Neural cell (in vitro differentiated cells): Measurements from ENCODE around the gene USP40. TPM values are rescaled to one million over a fixed set of nuclear protein-coding genes. Genes with fewer than 3 reads are reported as not detected.

Experiments used
- H2AFZ ChIP-seq: fragments of 200-600, 300-800 bp; sonication (generic), shearing (Covaris generic); 2 replicates; pipeline ENCODE4 v1.6.0; 2014; ENCODE audit warnings: low read depth, mild to moderate bottlenecking, antibody characterized with exemption, low read length, moderate library complexity
- H3F3A ChIP-seq: fragments of 200-600 bp; shearing (Covaris generic); 2 replicates; pipeline ENCODE4 v1.6.1; 2016; ENCODE audit warnings: mild to moderate bottlenecking, moderate library complexity, mixed read lengths, antibody characterized with exemption, low read length; ENCODE audit not compliant: insufficient read depth, poor library complexity, severe bottlenecking
- H3K27ac ChIP-seq: fragments of 200-600, 300-800 bp; sonication (generic), shearing (Covaris generic); 2 replicates; pipeline ENCODE4 v1.5.1; 2014; ENCODE audit warnings: mild to moderate bottlenecking, low read length, moderate library complexity
- H3K27me3 ChIP-seq: fragments of 300-800, 200-600 bp; sonication (generic), shearing (Covaris generic); 2 replicates; pipeline ENCODE4 v1.6.0; 2014; ENCODE audit warnings: mild to moderate bottlenecking, low read depth, low read length, moderate library complexity; ENCODE audit not compliant: insufficient read depth
- H3K36me3 ChIP-seq: fragments of 300-800, 200-600 bp; sonication (generic), shearing (Covaris generic); 2 replicates; pipeline ENCODE4 v1.5.1; 2014; ENCODE audit warnings: mild to moderate bottlenecking, antibody characterized with exemption, low read length, moderate library complexity; ENCODE audit not compliant: insufficient read depth
- H3K4me2 ChIP-seq: fragments of 300-800, 200-600 bp; sonication (generic), shearing (Covaris generic); 2 replicates; pipeline ENCODE4 v1.6.0; 2014; ENCODE audit warnings: mild to moderate bottlenecking, low read length
- H3K4me3 ChIP-seq: fragments of 300-800, 200-600 bp; sonication (generic), shearing (Covaris generic); 2 replicates; pipeline ENCODE4 v1.5.1; 2014; ENCODE audit warnings: mild to moderate bottlenecking, low read length, moderate library complexity
- H3K79me2 ChIP-seq: fragments of 200-600 bp; shearing (Covaris generic); replicated peaks from 2 replicates; pipeline ENCODE4 v1.6.0; 2014; ENCODE audit warnings: mild to moderate bottlenecking, low read length, moderate library complexity; ENCODE audit not compliant: insufficient read depth
- H3K9ac ChIP-seq: fragments of 300-800, 200-600 bp; sonication (generic), shearing (Covaris generic); 2 replicates; pipeline ENCODE4 v1.6.1; 2016; ENCODE audit warnings: mild to moderate bottlenecking, low read length, mixed read lengths
- H3K9me2 ChIP-seq: fragments of 200-600 bp; shearing (Covaris generic); 2 replicates; pipeline ENCODE4 v1.6.1; 2016; ENCODE audit warnings: mild to moderate bottlenecking, low read length, mixed read lengths; ENCODE audit not compliant: insufficient read depth
- H3K9me3 ChIP-seq: fragments of 200-600, 300-800 bp; sonication (generic), shearing (Covaris generic); 2 replicates; pipeline ENCODE4 v1.6.1; 2016; ENCODE audit warnings: mild to moderate bottlenecking, mixed run types, low read length, moderate library complexity, mixed read lengths
- H4K20me1 ChIP-seq: fragments of 200-600 bp; shearing (Covaris generic); 2 replicates; pipeline ENCODE4 v1.6.1; 2016; ENCODE audit warnings: mild to moderate bottlenecking, mixed run types; ENCODE audit not compliant: insufficient read depth
- CTCF ChIP-seq: fragments of 450-650 bp; IDR thresholded peaks from 2 replicates; pipeline ENCODE4 v1.5.1; 2014; ENCODE audit warnings: antibody characterized with exemption, mild to moderate bottlenecking, moderate library complexity; ENCODE audit not compliant: poor library complexity, severe bottlenecking
- EP300 ChIP-seq: fragments of 450-650 bp; conservative IDR thresholded peaks from 2 replicates; pipeline ENCODE4 v1.6.1; 2014; ENCODE audit warnings: antibody characterized with exemption, mild to moderate bottlenecking, moderate library complexity; ENCODE audit not compliant: poor library complexity, severe bottlenecking
- EZH2 ChIP-seq: fragments of 200-600, 300-800 bp; shearing (Covaris generic), sonication (generic); IDR thresholded peaks from 2 replicates; pipeline ENCODE4 v1.6.1; 2014; ENCODE audit warnings: antibody characterized with exemption, low read length, borderline replicate concordance, mild to moderate bottlenecking; ENCODE audit not compliant: insufficient read depth, poor library complexity, severe bottlenecking
- MXI1 ChIP-seq: fragments of 450-650 bp; conservative IDR thresholded peaks from 2 replicates; pipeline ENCODE4 v1.6.1; 2014; ENCODE audit warnings: antibody characterized with exemption, mild to moderate bottlenecking; ENCODE audit not compliant: poor library complexity, severe bottlenecking
- POLR2AphosphoS5 ChIP-seq: IDR thresholded peaks from 2 replicates; pipeline ENCODE4 v1.6.1; 2012
- RAD21 ChIP-seq: fragments of 450-650 bp; conservative IDR thresholded peaks from 2 replicates; pipeline ENCODE4 v1.6.1; 2014; ENCODE audit warnings: antibody characterized with exemption, mild to moderate bottlenecking, moderate library complexity
- REST ChIP-seq: IDR thresholded peaks from 2 replicates; pipeline ENCODE4 v1.6.1; 2012; ENCODE audit warnings: borderline replicate concordance
- SMC3 ChIP-seq: fragments of 450-650 bp; conservative IDR thresholded peaks from 2 replicates; pipeline ENCODE4 v1.6.1; 2014; ENCODE audit warnings: antibody characterized with exemption, mild to moderate bottlenecking, moderate library complexity; ENCODE audit not compliant: poor library complexity
- TAF1 ChIP-seq: IDR thresholded peaks from 2 replicates; pipeline ENCODE4 v1.6.1; 2012; ENCODE audit warnings: low read depth
- polyA plus RNA-seq: library from polyadenylated mRNA; depleted of rRNA; stranded (reverse); fragments of >200 nt; gene quantifications from 2 replicates; pipeline ENCODE4 v1.2.3, GENCODE V29; 2014

USP40 gene
- polyA plus RNA-seq, 1 donor from 2014 or later = 33.3 TPM

- TF ChIP-seq SMC3 (no peak), TAF1 (no peak), RAD21 (no peak), REST (no peak), CTCF (no peak), EZH2 (no peak), POLR2AphosphoS5 (no peak), MXI1 (no peak), EP300 (no peak)
- H3K36me3 ChIP-seq = no peaks in the 10 kb centered on the region
- no peak overlapping the region for H3K27ac ChIP-seq
- no peaks in the 10 kb centered on the region for H4K20me1 ChIP-seq
- no peaks in the 10 kb centered on the region for H3K9me2 ChIP-seq
- no peaks in the 10 kb centered on the region for H3K79me2 ChIP-seq
- H2AFZ ChIP-seq = no peak overlapping the region
- no peak overlapping the region for H3K4me3 ChIP-seq
- H3K9me3 ChIP-seq = no peaks in the 10 kb centered on the region
- H3K4me2 ChIP-seq = no peak overlapping the region
- H3K27me3 ChIP-seq = no peaks in the 10 kb centered on the region
- H3K9ac ChIP-seq = no peak overlapping the region
- no peaks in the 10 kb centered on the region for H3F3A ChIP-seq
Observed at GRCh38 chr2:233430651-233431050, 135.9 kb downstream of the USP40 start.

GRCh38 chr2:233430081-233430480 is 136.5 kb downstream of the USP40 start:
- no peak overlapping the region for H3K27ac ChIP-seq
- TF ChIP-seq EZH2 (no peak), EP300 (no peak), TAF1 (no peak), RAD21 (no peak), REST (no peak), POLR2AphosphoS5 (no peak), MXI1 (no peak), SMC3 (no peak), CTCF (no peak)
- H3K9me2 ChIP-seq = no peaks in the 10 kb centered on the region
- no peaks in the 10 kb centered on the region for H3K27me3 ChIP-seq
- H3K9me3 ChIP-seq = no peaks in the 10 kb centered on the region
- no peaks in the 10 kb centered on the region for H3F3A ChIP-seq
- no peaks in the 10 kb centered on the region for H3K79me2 ChIP-seq
- no peak overlapping the region for H3K4me2 ChIP-seq
- H3K9ac ChIP-seq = no peak overlapping the region
- H2AFZ ChIP-seq = no peak overlapping the region
- no peaks in the 10 kb centered on the region for H4K20me1 ChIP-seq
- H3K4me3 ChIP-seq = no peak overlapping the region
- H3K36me3 ChIP-seq = no peaks in the 10 kb centered on the region
